Neuronal stem cell (in vitro differentiated cells): Measurements from ENCODE around the gene ADO.

Experiments used
- DNase-seq: peaks from one replicate; pipeline ENCODE4 v3.0.0-alpha.2; 2013; ENCODE audit warnings: low spot score
- H2AFZ ChIP-seq: one replicate; pipeline ENCODE4 v1.6.1; 2013; ENCODE audit warnings: mild to moderate bottlenecking, low read length, inconsistent platforms
- H2AK5ac ChIP-seq: 2 replicates; pipeline ENCODE4 v1.6.1; 2013; ENCODE audit warnings: low read depth, mild to moderate bottlenecking, inconsistent platforms, low read length, moderate library complexity, mixed read lengths
- H2BK120ac ChIP-seq: 2 replicates; pipeline ENCODE4 v1.6.1; 2013; ENCODE audit warnings: low read depth, mild to moderate bottlenecking, inconsistent platforms, low read length, moderate library complexity, mixed read lengths
- H2BK12ac ChIP-seq: one replicate; pipeline ENCODE4 v1.6.1; 2013; ENCODE audit warnings: low read length, inconsistent platforms
- H2BK15ac ChIP-seq: 2 replicates; pipeline ENCODE4 v1.6.1; 2013; ENCODE audit warnings: mild to moderate bottlenecking, low read length, inconsistent platforms, mixed read lengths
- H2BK5ac ChIP-seq: one replicate; pipeline ENCODE4 v1.6.1; 2013; ENCODE audit warnings: inconsistent platforms, mild to moderate bottlenecking, low read length, moderate library complexity
- H3K14ac ChIP-seq: one replicate; pipeline ENCODE4 v1.6.1; 2013; ENCODE audit warnings: low read length, inconsistent platforms
- H3K18ac ChIP-seq: 2 replicates; pipeline ENCODE4 v1.6.1; 2013; ENCODE audit warnings: low read length, inconsistent platforms
- H3K23ac ChIP-seq: 2 replicates; pipeline ENCODE4 v1.6.1; 2013; ENCODE audit warnings: low read depth, mild to moderate bottlenecking, mixed read lengths, low read length, inconsistent platforms; ENCODE audit not compliant: poor library complexity
- H3K27ac ChIP-seq: replicated peaks from 3 replicates; pipeline ENCODE4 v1.5.1; 2013; ENCODE audit warnings: low read length, inconsistent platforms
- H3K27me3 ChIP-seq, 3 experiments: 2 replicates each; pipeline ENCODE4 v1.6.1; 2013; ENCODE audit warnings: low read length in 3 of 3, mild to moderate bottlenecking in 2 of 3, inconsistent platforms in 1 of 3, low read depth in 1 of 3, mixed read lengths in 1 of 3, moderate library complexity in 1 of 3; ENCODE audit not compliant: control insufficient read depth in 3 of 3, insufficient read depth in 3 of 3
- H3K36me3 ChIP-seq, 2 donors: replicated peaks in 1 of 2; 2 replicates each; pipeline ENCODE4 v1.6.1; 2013; ENCODE audit warnings: low read length in 2 of 2; ENCODE audit not compliant: control insufficient read depth in 2 of 2, insufficient read depth in 2 of 2
- H3K4ac ChIP-seq: 2 replicates; pipeline ENCODE4 v1.6.1; 2013; ENCODE audit warnings: inconsistent platforms, mild to moderate bottlenecking, low read length, moderate library complexity
- H3K4me1 ChIP-seq, 2 donors: 1 replicate in 1 of 2; 2 replicates in 1 of 2; pipeline ENCODE4 v1.6.1; 2013; ENCODE audit warnings: low read length in 2 of 2, low read depth in 1 of 2; ENCODE audit not compliant: control insufficient read depth in 2 of 2, insufficient read depth in 1 of 2
- H3K4me2 ChIP-seq: one replicate; pipeline ENCODE4 v1.6.1; 2013; ENCODE audit warnings: mild to moderate bottlenecking, low read length, inconsistent platforms; ENCODE audit not compliant: insufficient read depth, poor library complexity, severe bottlenecking
- H3K4me3 ChIP-seq, 2 donors: 2 replicates each; pipeline ENCODE4 v1.5.1; 2013; ENCODE audit warnings: low read length in 2 of 2, mild to moderate bottlenecking in 2 of 2, inconsistent platforms in 1 of 2, moderate library complexity in 1 of 2
- H3K79me1 ChIP-seq: one replicate; pipeline ENCODE4 v1.6.1; 2013; ENCODE audit warnings: low read depth, mild to moderate bottlenecking, inconsistent platforms, low read length, moderate library complexity
- H3K9ac ChIP-seq: one replicate; pipeline ENCODE4 v1.6.1; 2013; ENCODE audit warnings: mild to moderate bottlenecking, low read depth, low read length, inconsistent platforms; ENCODE audit not compliant: poor library complexity
- H3K9me3 ChIP-seq, 2 donors: replicated peaks in 1 of 2; 2 replicates each; pipeline versions ENCODE3 to v1.6.1; 2013; ENCODE audit warnings: low read length in 2 of 2, mild to moderate bottlenecking in 2 of 2, inconsistent platforms in 1 of 2, low read depth in 1 of 2, mixed read lengths in 1 of 2, moderate library complexity in 1 of 2; ENCODE audit not compliant: control insufficient read depth in 2 of 2, insufficient read depth in 1 of 2
- H4K8ac ChIP-seq: one replicate; pipeline ENCODE4 v1.6.1; 2013; ENCODE audit warnings: low read depth, mild to moderate bottlenecking, inconsistent platforms, low read length, moderate library complexity
- H4K91ac ChIP-seq: one replicate; pipeline ENCODE4 v1.6.1; 2013; ENCODE audit warnings: low read length, low read depth, mild to moderate bottlenecking, inconsistent platforms; ENCODE audit not compliant: poor library complexity
- WGBS, 2 donors: extraction: QIAGEN DNeasy Blood & Tissue Kit; methylation state at CpG; one replicate each; pipeline ENCODE4 v1.1.7; 2013; ENCODE audit warnings: missing lambda C conversion rate in 2 of 2, mixed read lengths in 1 of 2; ENCODE audit not compliant: insufficient read length in 2 of 2, insufficient replicate concordance in 1 of 2; ENCODE audit errors: extremely low coverage in 2 of 2; 5-methylcytosine and 5-hydroxymethylcytosine counted together

Gene ADO

GRCh38 chr10:62819141-62819920 lies 14.8 kb downstream of the ADO start:
- no peak for DNase-seq
- Histone ChIP-seq H2AK5ac (no peak overlapping the region), H3K9me3 (peaks cover 0 to 4% of the 10 kb centered on the region in 2 donors), H4K8ac (no peak overlapping the region), H2BK15ac (no peak overlapping the region), H3K23ac (no peak overlapping the region), H4K91ac (no peak overlapping the region), H3K14ac (no peak overlapping the region), H3K27ac (no peak overlapping the region), H2BK5ac (no peak overlapping the region), H2AFZ (no peak overlapping the region), H3K4me1 (peaks cover 10 to 11% of the 10 kb centered on the region in 2 donors), H3K4me2 (no peak overlapping the region), H3K79me1 (no peaks in the 10 kb centered on the region), H3K36me3 (peaks cover 0 to under 1% of the 10 kb centered on the region in 2 donors), H2BK12ac (no peak overlapping the region), H3K9ac (no peak overlapping the region), H3K4me3 (no peak overlapping the region), H3K27me3 (peaks cover 27 to 50% (median 41%) of the 10 kb centered on the region in 3 experiments), H3K4ac (no peak overlapping the region), H3K18ac (no peak overlapping the region), H2BK120ac (no peak overlapping the region)
- no CpG with 5 or more reads among the region's 19 CpGs for WGBS, 2 donors

GRCh38 chr10:62820586-62820985 lies 16.1 kb downstream of the ADO start:
- Histone ChIP-seq H3K4me1 (peaks cover 5 to 9% of the 10 kb centered on the region in 2 donors), H4K91ac (no peak overlapping the region), H3K36me3 (no peaks in the 10 kb centered on the region)

GRCh38 chr10:62826273-62826672 lies 21.8 kb downstream of the ADO start:
- no peak overlapping the region for H2AFZ ChIP-seq
- H3K9ac ChIP-seq: no peak overlapping the region
- no peak overlapping the region for H2AK5ac ChIP-seq
- no peak overlapping the region for H4K8ac ChIP-seq
- H3K23ac ChIP-seq: no peak overlapping the region
- no peak overlapping the region for H3K27ac ChIP-seq
- H3K79me1 ChIP-seq: no peaks in the 10 kb centered on the region
- H3K9me3 ChIP-seq: no peaks in the 10 kb centered on the region
- no peak overlapping the region for H3K14ac ChIP-seq
- no peak overlapping the region for H2BK120ac ChIP-seq
- no CpG with 5 or more reads among the region's 1 CpG for WGBS, 2 donors
- no peak overlapping the region for H2BK15ac ChIP-seq
- DNase-seq: no peak
- H2BK12ac ChIP-seq: no peak overlapping the region
- H4K91ac ChIP-seq: no peak overlapping the region
- H3K18ac ChIP-seq: no peak overlapping the region
- no peak overlapping the region for H3K4me3 ChIP-seq
- H2BK5ac ChIP-seq: no peak overlapping the region
- H3K4ac ChIP-seq: no peak overlapping the region
- peaks cover 0 to 23% (median 0%) of the 10 kb centered on the region in 3 experiments for H3K27me3 ChIP-seq
- no peaks in the 10 kb centered on the region for H3K4me1 ChIP-seq
- no peaks in the 10 kb centered on the region for H3K36me3 ChIP-seq
- H3K4me2 ChIP-seq: no peak overlapping the region

More at GRCh38 chr10:62820586-62820985, 16.1 kb downstream of the ADO start:
- Histone ChIP-seq H3K9ac (no peak overlapping the region), H2BK5ac (no peak overlapping the region), H3K9me3 (peaks cover 0 to 4% of the 10 kb centered on the region in 2 donors), H4K8ac (no peak overlapping the region), H3K14ac (no peak overlapping the region), H3K4me2 (no peak overlapping the region), H3K4ac (no peak overlapping the region), H3K79me1 (no peaks in the 10 kb centered on the region), H3K18ac (no peak overlapping the region), H3K27me3 (peaks cover 14 to 41% (median 37%) of the 10 kb centered on the region in 3 experiments), H3K27ac (no peak overlapping the region), H3K4me3 (no peak overlapping the region), H2BK120ac (no peak overlapping the region), H2BK15ac (no peak overlapping the region), H2AK5ac (no peak overlapping the region), H2AFZ (no peak overlapping the region), H3K23ac (no peak overlapping the region), H2BK12ac (no peak overlapping the region)
- WGBS, 2 donors: no CpG with 5 or more reads among the region's 5 CpGs
- no peak for DNase-seq

GRCh38 chr10:62829622-62830021 lies 25.1 kb downstream of the ADO start:
- WGBS, 2 donors: no CpG with 5 or more reads among the region's 2 CpGs
- Histone ChIP-seq H3K4me3 (no peak overlapping the region), H2BK5ac (no peak overlapping the region), H2AK5ac (no peak overlapping the region), H3K79me1 (no peaks in the 10 kb centered on the region), H3K4ac (no peak overlapping the region), H3K18ac (no peak overlapping the region), H3K27ac (no peak overlapping the region), H3K4me1 (no peaks in the 10 kb centered on the region), H4K91ac (no peak overlapping the region), H3K27me3 (peaks cover 0 to 12% (median 0%) of the 10 kb centered on the region in 3 experiments), H2BK120ac (no peak overlapping the region), H3K4me2 (no peak overlapping the region), H3K36me3 (no peaks in the 10 kb centered on the region), H3K9me3 (no peaks in the 10 kb centered on the region), H3K9ac (no peak overlapping the region), H4K8ac (no peak overlapping the region), H3K14ac (no peak overlapping the region), H3K23ac (no peak overlapping the region), H2AFZ (no peak overlapping the region), H2BK15ac (no peak overlapping the region), H2BK12ac (no peak overlapping the region)
- no peak for DNase-seq
